ENCODE results near the gene NTRK3.

GRCh38 chr15:88219623-88220022 lies 36.9 kb downstream of the NTRK3 start:
- TF ChIP-seq CTCF (IDR thresholded peaks at IDR 0.05; ENCODE audit: insufficient read depth, low read length): no peak
- TF ChIP-seq GABPA (IDR thresholded peaks at IDR 0.05; ENCODE audit: low read depth): no peak
- TF ChIP-seq POLR2AphosphoS5 (IDR thresholded peaks at IDR 0.05; ENCODE audit: low read depth): no peak
